H9 (cell line): ENCODE data around the gene FCHSD2. TPM values are rescaled to one million over a fixed set of nuclear protein-coding genes. Genes with fewer than 3 reads are reported as not detected.

Experiments used
- DNase-seq: peaks from one replicate; pipeline ENCODE4 v3.0.0-alpha.2; 2017
- H2AFZ ChIP-seq: one replicate; pipeline ENCODE4 v1.6.1; 2013; ENCODE audit warnings: mild to moderate bottlenecking, low read length, control low read depth, moderate library complexity
- H2AK5ac ChIP-seq: 2 replicates; pipeline ENCODE4 v1.6.1; 2013; ENCODE audit warnings: low read length, control low read depth, mixed read lengths; ENCODE audit not compliant: insufficient read length
- H2BK120ac ChIP-seq: one replicate; pipeline ENCODE4 v1.6.1; 2013; ENCODE audit warnings: low read depth, mild to moderate bottlenecking, low read length, control low read depth, inconsistent platforms; ENCODE audit not compliant: poor library complexity, severe bottlenecking
- H2BK12ac ChIP-seq: 2 replicates; pipeline ENCODE4 v1.6.1; 2013; ENCODE audit warnings: low read length, control low read depth, mixed read lengths, low read depth; ENCODE audit not compliant: insufficient read length
- H2BK15ac ChIP-seq: 2 replicates; pipeline ENCODE4 v1.6.1; 2013; ENCODE audit warnings: low read depth, low read length, control low read depth
- H2BK20ac ChIP-seq: one replicate; pipeline ENCODE4 v1.6.1; 2013; ENCODE audit warnings: low read depth, mild to moderate bottlenecking, low read length, control low read depth, inconsistent platforms; ENCODE audit not compliant: poor library complexity, severe bottlenecking
- H2BK5ac ChIP-seq: 2 replicates; pipeline ENCODE4 v1.6.1; 2013; ENCODE audit warnings: low read length, control low read depth, mixed read lengths; ENCODE audit not compliant: insufficient read length
- H3K14ac ChIP-seq: 2 replicates; pipeline ENCODE4 v1.6.1; 2013; ENCODE audit warnings: low read length, control low read depth; ENCODE audit not compliant: insufficient read depth
- H3K18ac ChIP-seq: 2 replicates; pipeline ENCODE4 v1.6.1; 2013; ENCODE audit warnings: low read depth, mild to moderate bottlenecking, mixed read lengths, low read length, control low read depth; ENCODE audit not compliant: insufficient read length
- H3K23ac ChIP-seq: 2 replicates; pipeline ENCODE4 v1.6.1; 2013; ENCODE audit warnings: low read length, control low read depth, mixed read lengths, low read depth; ENCODE audit not compliant: insufficient read length
- H3K23me2 ChIP-seq: 2 replicates; pipeline ENCODE4 v1.6.1; 2013; ENCODE audit warnings: low read depth, mild to moderate bottlenecking, mixed read lengths, low read length, control low read depth; ENCODE audit not compliant: insufficient read length, poor library complexity, severe bottlenecking
- H3K27ac ChIP-seq: 2 replicates; pipeline ENCODE4 v1.5.1; 2013; ENCODE audit warnings: low read length, control low read depth, mixed read lengths, low read depth; ENCODE audit not compliant: insufficient read length
- H3K27me3 ChIP-seq: 2 replicates; pipeline ENCODE4 v1.6.1; 2013; ENCODE audit warnings: low read length, control low read depth, inconsistent platforms; ENCODE audit not compliant: insufficient read depth
- H3K4ac ChIP-seq: 2 replicates; pipeline ENCODE4 v1.6.1; 2013; ENCODE audit warnings: low read depth, mild to moderate bottlenecking, control low read depth, inconsistent platforms, low read length, moderate library complexity
- H3K4me1 ChIP-seq: 2 replicates; pipeline ENCODE4 v1.6.1; 2013; ENCODE audit warnings: low read length, control low read depth, inconsistent platforms; ENCODE audit not compliant: insufficient read depth
- H3K4me2 ChIP-seq: 2 replicates; pipeline ENCODE4 v1.6.1; 2013; ENCODE audit warnings: low read length, control low read depth, mixed read lengths; ENCODE audit not compliant: insufficient read length, insufficient read depth
- H3K56ac ChIP-seq: 2 replicates; pipeline ENCODE4 v1.6.1; 2013; ENCODE audit warnings: low read depth, mild to moderate bottlenecking, mixed read lengths, low read length, control low read depth; ENCODE audit not compliant: insufficient read length
- H3K79me1 ChIP-seq: 2 replicates; pipeline ENCODE4 v1.6.1; 2013; ENCODE audit warnings: low read depth, mild to moderate bottlenecking, moderate library complexity, low read length, control low read depth, inconsistent platforms; ENCODE audit not compliant: insufficient read depth, poor library complexity, severe bottlenecking
- H3K79me2 ChIP-seq: 2 replicates; pipeline ENCODE4 v1.6.1; 2013; ENCODE audit warnings: low read length, control low read depth, inconsistent platforms; ENCODE audit not compliant: insufficient read depth
- H3K9ac ChIP-seq: 2 replicates; pipeline ENCODE4 v1.6.1; 2013; ENCODE audit warnings: low read length, control low read depth, mixed read lengths; ENCODE audit not compliant: insufficient read length; ENCODE audit errors: extremely low read depth
- H3K9me3 ChIP-seq: one replicate; pipeline ENCODE4 v1.6.1; 2013; ENCODE audit warnings: low read depth, low read length, inconsistent platforms; ENCODE audit not compliant: control insufficient read depth
- H3T11ph ChIP-seq: one replicate; pipeline ENCODE4 v1.6.1; 2013; ENCODE audit warnings: mild to moderate bottlenecking, low read length, control low read depth, inconsistent platforms
- H4K20me1 ChIP-seq: one replicate; pipeline ENCODE4 v1.6.1; 2013; ENCODE audit not compliant: control insufficient read depth, insufficient read length, insufficient read depth
- H4K5ac ChIP-seq: 2 replicates; pipeline ENCODE4 v1.6.1; 2013; ENCODE audit warnings: low read depth, mild to moderate bottlenecking, mixed read lengths, low read length, control low read depth; ENCODE audit not compliant: insufficient read length
- H4K8ac ChIP-seq: replicated peaks from 2 replicates; pipeline ENCODE4 v1.6.1; 2013; ENCODE audit warnings: low read length, control low read depth, mixed read lengths, low read depth; ENCODE audit not compliant: insufficient read length
- H4K91ac ChIP-seq: 2 replicates; pipeline ENCODE4 v1.6.1; 2013; ENCODE audit warnings: low read depth, mild to moderate bottlenecking, moderate library complexity, mixed read lengths, low read length, control low read depth; ENCODE audit not compliant: insufficient read length
- H3K27ac Mint-ChIP-seq, 3 experiments: 2 replicates in 2 of 3; 3 replicates in 1 of 3; pipeline ENCODE4 v1.8.0; 2020 to 2021; ENCODE audit warnings: mixed read lengths in 3 of 3, mild to moderate bottlenecking in 1 of 3, moderate library complexity in 1 of 3
- H3K27me3 Mint-ChIP-seq: 2 replicates; pipeline ENCODE4 v1.8.0; 2021; ENCODE audit warnings: low read depth, mild to moderate bottlenecking, moderate library complexity, mixed read lengths
- H3K36me3 Mint-ChIP-seq, 3 experiments: 2 replicates in 2 of 3; 3 replicates in 1 of 3; pipeline ENCODE4 v1.8.0; 2020 to 2021; ENCODE audit warnings: low read depth in 3 of 3, mixed read lengths in 3 of 3; ENCODE audit not compliant: insufficient read depth in 1 of 3
- H3K4me1 Mint-ChIP-seq, 2 experiments: 2 replicates each; pipeline ENCODE4 v1.8.0; 2020; ENCODE audit warnings: mixed read lengths in 2 of 2
- H3K4me3 Mint-ChIP-seq, 2 experiments: 2 replicates in 1 of 2; 3 replicates in 1 of 2; pipeline ENCODE4 v1.8.0; 2020 to 2021; ENCODE audit warnings: mild to moderate bottlenecking in 2 of 2, mixed read lengths in 2 of 2, moderate library complexity in 1 of 2
- H3K9me3 Mint-ChIP-seq, 2 experiments: 2 replicates in 1 of 2; 3 replicates in 1 of 2; pipeline ENCODE4 v1.8.0; 2020; ENCODE audit warnings: mild to moderate bottlenecking in 2 of 2, mixed read lengths in 2 of 2, moderate library complexity in 1 of 2
- CTCF ChIP-seq: fragments of 200-600 bp; sonication (generic); conservative IDR thresholded peaks from 3 replicates; pipeline ENCODE4 v1.8.0; 2021; ENCODE audit warnings: antibody characterized with exemption, mild to moderate bottlenecking
- total RNA-seq: library from RNA; stranded (reverse); gene quantifications from 2 replicates; pipeline ENCODE4 v1.2.1, GENCODE V29; 2021

Gene FCHSD2
- total RNA-seq, 1 experiment from 2014 or later: 17.8 TPM

GRCh38 chr11:73009972-73010371 is 132.1 kb downstream of the FCHSD2 start:
- H2AK5ac ChIP-seq: no peak overlapping the region
- no peak for DNase-seq
- no peak overlapping the region for H3K4me2 ChIP-seq
- H3K27ac ChIP-seq: no peak overlapping the region
- no peak overlapping the region for H2BK15ac ChIP-seq
- H2BK12ac ChIP-seq: no peak overlapping the region
- no peak overlapping the region for H3K56ac ChIP-seq
- no peaks in the 10 kb centered on the region for H3K79me2 ChIP-seq
- H2BK20ac ChIP-seq: no peak overlapping the region
- no peak overlapping the region for H2BK120ac ChIP-seq
- no peak overlapping the region for H3K4ac ChIP-seq
- no peak overlapping the region for H4K91ac ChIP-seq
- H3K9me3 ChIP-seq: no peaks in the 10 kb centered on the region
- H2BK5ac ChIP-seq: no peak overlapping the region
- H3K9ac ChIP-seq: no peak overlapping the region
- Mint-ChIP-seq H3K27me3 (peaks cover 6% of the 10 kb centered on the region), H3K27ac (no peak overlapping the region), H3K4me3 (no peak overlapping the region), H3K9me3 (peaks cover 12 to 21% of the 10 kb centered on the region in 2 experiments), H3K36me3 (peaks cover 11 to 28% (median 16%) of the 10 kb centered on the region in 3 experiments), H3K4me1 (peaks cover 34 to 47% of the 10 kb centered on the region in 2 experiments)
- H3K18ac ChIP-seq: no peak overlapping the region
- TF ChIP-seq CTCF: no peak
- H3T11ph ChIP-seq: no peak overlapping the region
- H3K4me1 ChIP-seq: peaks cover 4% of the 10 kb centered on the region; the same call in 1 of the 2 replicates
- no peak overlapping the region for H4K8ac ChIP-seq
- no peaks in the 10 kb centered on the region for H3K79me1 ChIP-seq
- no peak overlapping the region for H2AFZ ChIP-seq
- no peak overlapping the region for H3K23ac ChIP-seq
- H4K20me1 ChIP-seq: no peaks in the 10 kb centered on the region
- H3K14ac ChIP-seq: no peak overlapping the region
- peaks cover 4% of the 10 kb centered on the region; the same call in 1 of the 2 replicates for H3K27me3 ChIP-seq
- no peaks in the 10 kb centered on the region for H3K23me2 ChIP-seq
- H4K5ac ChIP-seq: no peak overlapping the region
